ENCODE results near the gene SMIM38. TPM values are rescaled to one million over a fixed set of nuclear protein-coding genes. Genes with fewer than 3 reads are reported as not detected.
"Not testable (repeated sequence)": the region's sequence is repeated elsewhere in the genome, so short reads cannot be mapped to it uniquely, and the experiment has no call there.

SMIM38 gene
- total RNA-seq, 1 experiment from 2014 or later, result not detected

GRCh38 chr11:69140161-69140560 is 15.6 kb upstream of the SMIM38 start:
- DNase-seq (ENCODE audit: low read depth), result not testable (repeated sequence)

DNA sequence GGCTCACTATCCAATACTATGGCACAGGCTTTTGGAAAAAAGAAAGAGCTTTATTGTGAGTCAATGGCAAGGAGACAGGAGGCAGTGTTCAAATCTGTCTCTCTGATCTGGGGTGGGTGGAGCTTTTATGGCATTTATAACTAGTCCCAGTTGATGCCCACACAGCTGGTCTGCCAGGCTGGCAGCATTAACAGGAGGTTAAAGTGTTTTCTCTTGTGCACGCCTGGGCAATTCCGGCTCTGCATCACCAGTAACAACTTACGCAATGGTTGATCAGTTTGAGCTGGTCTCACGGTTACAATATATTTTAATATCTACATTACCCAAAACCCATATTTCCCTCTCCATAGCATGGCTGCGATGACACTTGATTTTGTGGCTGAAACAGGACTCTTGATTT is 15.1 kb upstream of the SMIM38 start:
- DNase-seq (ENCODE audit: low read depth), result no peak

- no peak for DNase-seq (ENCODE audit: low read depth)
Observed at GRCh38 chr11:69141742-69142141, 14.0 kb upstream of the SMIM38 start.

GRCh38 chr11:69142895-69143294 is 12.8 kb upstream of the SMIM38 start:
- no peak for DNase-seq (ENCODE audit: low read depth)

GRCh38 chr11:69144316-69145049 is 11.3 kb upstream of the SMIM38 start:
- no peak for DNase-seq (ENCODE audit: low read depth)

- no peak for DNase-seq (ENCODE audit: low read depth)
Observed at GRCh38 chr11:69145050-69145380, 10.7 kb upstream of the SMIM38 start.

DNA sequence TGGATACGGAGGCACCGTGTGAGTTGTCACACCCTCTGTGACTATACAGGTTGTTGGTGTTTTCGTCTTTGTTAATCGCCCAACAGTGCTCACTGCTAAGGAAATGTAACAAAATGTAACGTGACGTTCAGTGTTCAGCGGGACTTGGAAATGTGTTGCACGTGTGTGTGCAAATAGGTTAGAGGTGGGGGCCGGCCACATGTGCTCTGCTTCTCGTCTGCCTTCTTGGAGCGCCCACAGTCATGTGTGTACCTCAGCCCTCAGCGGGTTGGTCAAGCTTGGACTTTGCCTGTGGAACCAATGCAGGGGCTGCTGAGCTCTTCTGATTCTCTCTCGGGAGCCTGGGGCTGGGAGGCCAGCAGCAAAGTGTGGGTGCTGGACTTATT is 7.4 kb upstream of the SMIM38 start:
- no peak for DNase-seq (ENCODE audit: low read depth)

DNA sequence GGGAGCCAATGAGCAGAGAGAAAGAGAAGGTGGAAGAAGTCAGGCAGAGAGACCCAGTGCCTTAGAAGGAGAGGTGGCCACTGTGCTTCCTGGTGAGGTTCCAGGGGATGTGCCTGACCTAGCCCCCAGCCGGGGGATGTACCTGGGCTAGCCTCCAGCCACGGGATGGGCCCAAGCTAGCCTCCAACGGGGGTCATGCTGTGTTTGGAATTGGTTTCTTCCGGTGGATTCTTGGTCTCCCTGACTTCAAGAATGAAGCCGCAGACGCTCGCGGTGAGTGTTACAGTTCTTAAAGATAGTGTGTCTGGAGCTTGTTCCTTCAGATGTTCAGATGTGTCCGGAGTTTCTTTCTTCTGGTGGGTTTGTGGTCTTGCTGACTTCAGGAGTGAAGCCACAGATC is 6.9 kb upstream of the SMIM38 start:
- DNase-seq (ENCODE audit: low read depth), result no peak

DNA sequence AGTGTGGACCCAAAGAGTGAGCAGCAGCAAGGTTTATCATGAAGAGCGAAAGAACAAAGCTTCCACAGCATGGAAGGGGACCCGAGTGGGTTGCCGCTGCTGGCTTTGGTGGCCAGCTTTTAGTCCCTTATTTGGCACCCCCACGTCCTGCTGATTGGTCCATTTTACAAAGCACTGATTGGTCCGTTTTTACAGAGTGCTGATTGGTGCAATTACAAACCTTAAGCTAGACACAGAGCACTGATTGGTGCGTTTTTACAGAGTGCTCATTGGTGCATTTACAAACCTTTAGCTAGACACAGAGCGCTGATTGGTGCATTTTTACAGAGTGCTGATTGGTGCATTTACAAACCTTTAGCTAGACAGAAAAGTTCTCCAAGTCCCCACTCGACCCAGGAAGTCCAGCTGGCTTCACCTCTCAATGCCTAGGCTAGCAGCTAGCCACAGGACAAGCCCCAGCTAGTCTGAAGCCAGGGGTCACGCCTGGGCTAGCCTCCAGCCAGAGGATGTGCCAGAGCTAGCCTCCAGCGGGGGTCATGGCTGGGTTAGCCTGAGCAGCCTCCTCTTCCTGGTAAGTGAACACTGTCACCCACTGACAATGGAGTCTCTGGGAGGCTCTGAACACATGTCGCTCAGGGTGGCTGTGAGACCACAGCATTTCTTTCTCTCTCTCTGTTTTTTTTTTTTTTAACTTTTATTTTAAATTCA is 6.2 kb upstream of the SMIM38 start:
- DNase-seq (ENCODE audit: low read depth), result not testable (repeated sequence)

GRCh38 chr11:69150175-69150574 is 5.6 kb upstream of the SMIM38 start:
- DNase-seq (ENCODE audit: low read depth), result no peak

GRCh38 chr11:69151836-69152235 is 3.9 kb upstream of the SMIM38 start:
- DNase-seq (ENCODE audit: low read depth), result no peak

GRCh38 chr11:69152733-69153421 is 2.9 kb upstream of the SMIM38 start:
- no peak for DNase-seq (ENCODE audit: low read depth)

DNA sequence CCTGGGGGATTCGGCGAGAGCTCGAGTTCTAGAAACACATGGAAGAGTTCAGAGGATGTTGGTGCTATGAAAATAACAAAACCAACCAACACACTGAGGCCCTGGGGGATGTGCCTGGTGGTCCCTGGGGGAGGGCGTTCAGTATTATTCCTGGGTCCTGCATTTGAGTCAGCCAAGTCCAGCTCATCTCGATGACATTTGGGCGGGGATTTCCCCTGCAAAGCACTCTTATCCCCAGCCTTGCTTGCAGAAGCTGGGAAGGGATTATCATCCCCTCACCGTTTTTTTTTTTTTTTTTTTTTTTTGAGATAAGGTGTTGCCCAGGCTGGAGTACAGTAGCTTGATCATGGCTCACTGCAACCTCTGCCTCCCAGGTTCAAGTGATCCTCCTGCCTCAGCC is 2.1 kb upstream of the SMIM38 start:
- peak; percentile 70 for DNase-seq (ENCODE audit: low read depth)

- no peak for DNase-seq (ENCODE audit: low read depth)
Observed at GRCh38 chr11:69154211-69154913, 1.4 kb upstream of the SMIM38 start.

GRCh38 chr11:69154938-69155301 is 815 bp upstream of the SMIM38 start:
- no peak for DNase-seq (ENCODE audit: low read depth)

- DNase-seq (ENCODE audit: low read depth), result no peak
Observed at GRCh38 chr11:69156235-69156639, 502 bp downstream of the SMIM38 start.

GRCh38 chr11:69156673-69157155 is 979 bp downstream of the SMIM38 start:
- peak; percentile 27 for DNase-seq (ENCODE audit: low read depth)

DNA sequence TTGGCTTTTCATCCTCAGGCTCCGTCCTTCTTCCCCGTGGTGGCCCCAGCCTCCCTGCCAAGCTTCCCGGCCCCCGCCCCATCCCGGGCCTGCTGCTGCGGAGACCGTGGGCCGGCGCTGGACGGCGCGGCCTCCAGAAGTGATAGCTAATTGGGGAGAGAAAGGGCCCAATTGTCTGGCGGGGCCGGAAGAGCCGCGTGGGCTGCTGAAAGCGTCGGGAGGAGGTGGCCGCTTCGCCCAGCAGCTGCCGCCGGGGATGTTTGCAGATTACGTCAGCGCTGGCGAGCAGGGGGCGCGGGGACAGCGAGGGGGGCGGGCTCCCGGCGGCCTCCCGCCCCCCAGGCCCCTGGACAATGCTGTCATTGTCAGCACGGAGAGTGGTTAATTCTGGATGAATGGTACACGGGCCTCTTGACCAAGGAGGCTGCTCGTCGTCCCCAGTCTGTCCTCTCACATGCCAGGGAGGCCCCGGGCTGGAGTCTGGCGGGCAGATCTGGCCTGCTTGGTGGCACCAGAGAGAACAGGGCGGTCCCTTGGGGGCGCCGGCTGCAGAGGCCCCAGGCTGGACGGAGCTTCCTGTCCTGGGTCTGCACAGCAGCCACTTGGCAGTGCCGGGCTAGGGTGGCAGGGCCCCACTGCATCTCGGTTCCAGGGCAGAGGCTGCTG is 1.6 kb downstream of the SMIM38 start:
- peak; percentile 72 for DNase-seq (ENCODE audit: low read depth)

- no peak for DNase-seq (ENCODE audit: low read depth)
Observed at GRCh38 chr11:69157822-69158231, 2.1 kb downstream of the SMIM38 start.

DNA sequence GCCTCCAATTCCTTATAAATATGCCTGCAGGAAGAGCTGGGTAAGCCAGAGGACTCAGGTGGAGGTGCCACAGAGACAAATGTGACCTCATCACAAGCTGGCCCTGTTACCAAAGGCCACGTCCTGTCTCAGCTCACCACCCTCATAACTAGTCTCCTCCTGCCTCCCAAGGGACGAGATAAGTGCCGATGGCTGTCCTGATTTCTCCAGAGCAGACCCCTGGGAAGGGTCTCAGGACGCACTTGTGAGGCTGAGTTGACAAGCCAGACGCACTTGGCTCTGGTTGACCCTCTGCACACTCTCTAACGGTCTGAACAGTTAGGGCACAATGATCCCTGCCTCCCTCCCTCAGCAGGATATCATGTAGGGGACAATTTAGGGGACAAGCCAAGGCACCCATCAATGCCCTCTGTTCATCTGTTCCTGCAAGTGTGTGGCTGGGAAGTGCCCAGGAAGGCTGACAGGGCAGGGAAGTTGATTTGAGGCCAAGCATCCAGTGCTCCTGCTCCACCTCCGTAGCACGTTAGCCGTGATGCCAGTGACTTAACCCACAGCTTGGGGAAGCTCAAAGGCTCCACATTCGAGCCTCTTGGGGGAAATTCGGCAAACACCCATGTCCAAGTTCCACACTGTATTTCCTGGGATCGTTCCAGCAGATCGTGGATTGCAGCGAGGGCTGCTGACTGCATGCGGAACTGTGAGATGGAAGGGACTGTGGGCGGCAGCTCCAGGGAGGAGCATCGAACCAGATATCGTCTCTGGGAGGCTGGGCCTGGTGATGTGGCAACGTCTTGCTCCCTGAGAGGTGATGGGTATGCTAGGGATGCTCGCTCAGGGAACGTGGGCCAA is 2.8 kb downstream of the SMIM38 start:
- no peak for DNase-seq (ENCODE audit: low read depth)
